Cardiac muscle cell (in vitro differentiated cells and primary cell): Measurements from ENCODE around the gene FGA. TPM values are rescaled to one million over a fixed set of nuclear protein-coding genes. Genes with fewer than 3 reads are reported as not detected.

Experiments
- DNase-seq, 2 donors: peaks; one replicate each; pipeline versions ENCODE4 v3.0.0 to v3.0.0-alpha.2; 2010 to 2017; ENCODE audit warnings: low read depth in 1 of 2, low spot score in 1 of 2
- H3K27ac ChIP-seq: fragments of 200-600 bp; sonication (generic); 2 replicates; pipeline ENCODE4 v1.5.1; 2016
- H3K27me3 ChIP-seq: fragments of 200-600 bp; sonication (generic); 2 replicates; pipeline ENCODE4 v1.6.0; 2016; ENCODE audit warnings: control low read depth
- H3K36me3 ChIP-seq: fragments of 200-600 bp; sonication (generic); 2 replicates; pipeline ENCODE4 v1.5.1; 2016; ENCODE audit warnings: control low read depth
- H3K4me1 ChIP-seq: fragments of 200-600 bp; sonication (generic); 2 replicates; pipeline ENCODE4 v1.8.1; 2017; ENCODE audit warnings: low read depth, mild to moderate bottlenecking, mixed run types
- H3K4me3 ChIP-seq: fragments of 200-600 bp; sonication (generic); 2 replicates; pipeline ENCODE4 v1.5.1; 2016; ENCODE audit warnings: mild to moderate bottlenecking
- H3K9me3 ChIP-seq: fragments of 200-600 bp; sonication (generic); 2 replicates; pipeline ENCODE4 v1.5.1; 2017; ENCODE audit warnings: low read depth, mild to moderate bottlenecking, control low read depth
- polyA plus RNA-seq: library from polyadenylated mRNA; unstranded; fragments of >200 nt; fragmentation: Nextera tagmentation; extraction: Ambion mirVana; gene quantifications from 2 replicates; pipeline ENCODE4 v1.2.1, GENCODE V29; 2016
- total RNA-seq: library from RNA; depleted of rRNA; stranded (reverse); fragments of >200 nt; gene quantifications from 2 replicates; pipeline ENCODE4 v1.2.3, GENCODE V29; 2016
- TF ChIP-seq, protein P1 (sequence below): IDR thresholded peaks from 2 replicates; pipeline ENCODE4 v1.5.1; 2012; ENCODE audit warnings: low read depth, mild to moderate bottlenecking, low read length

The FGA gene
- total and polyA plus RNA-seq, 2 experiments from 2014 or later, result 0.31 TPM; not detected in 1

DNA sequence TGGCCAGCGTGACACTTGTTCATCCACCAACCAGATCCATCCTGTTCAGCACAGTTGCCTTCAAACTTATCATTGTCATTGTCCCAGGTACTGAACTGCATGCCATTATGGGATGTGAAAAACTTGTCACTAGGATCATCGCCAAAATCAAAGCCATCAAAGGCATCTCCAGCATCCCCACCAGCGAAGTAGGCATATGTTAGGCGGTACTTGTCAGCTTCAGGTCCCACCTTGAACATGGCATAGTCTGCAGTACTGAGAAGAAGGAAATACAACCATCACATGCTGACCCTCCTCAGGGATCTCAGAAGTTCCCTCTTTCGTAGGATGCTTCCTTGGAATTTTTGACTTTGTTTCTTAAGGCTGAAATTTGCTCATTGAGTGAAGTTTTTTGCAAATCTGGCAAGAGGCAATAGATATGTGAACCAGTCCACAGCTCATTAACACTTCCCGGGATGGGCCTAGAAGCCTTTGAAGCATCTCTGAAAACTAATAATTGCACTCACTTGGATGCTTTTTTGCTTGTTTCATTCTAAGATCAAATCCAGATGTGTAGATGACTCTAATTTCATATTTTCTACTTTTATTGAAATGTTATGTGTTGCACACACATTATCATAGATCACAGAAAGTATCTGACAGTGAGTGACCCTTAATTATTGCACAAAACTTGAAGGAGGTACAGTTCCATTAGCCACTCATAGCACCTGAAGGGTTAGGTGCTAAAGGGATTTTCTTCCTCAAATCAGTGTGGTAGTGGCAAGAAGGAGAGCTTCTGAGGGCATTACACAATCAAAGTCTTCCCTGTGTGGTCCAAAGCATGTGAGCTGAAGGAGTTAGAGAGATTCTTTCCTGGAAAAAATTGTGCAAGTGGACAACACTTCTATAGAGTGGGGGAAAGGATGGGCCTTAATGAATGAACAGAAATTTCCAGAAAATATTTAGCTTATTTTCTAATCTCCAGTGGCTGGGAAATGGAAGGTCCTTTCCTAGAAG is 16.5 kb upstream of the FGA start:
- Histone ChIP-seq H3K4me1 (no peaks in the 10 kb centered on the region), H3K27me3 (no peaks in the 10 kb centered on the region), H3K27ac (no peak overlapping the region), H3K9me3 (no peaks in the 10 kb centered on the region), H3K4me3 (no peak overlapping the region), H3K36me3 (no peaks in the 10 kb centered on the region)
- DNase-seq, result no peak
- TF ChIP-seq, protein P1, sequence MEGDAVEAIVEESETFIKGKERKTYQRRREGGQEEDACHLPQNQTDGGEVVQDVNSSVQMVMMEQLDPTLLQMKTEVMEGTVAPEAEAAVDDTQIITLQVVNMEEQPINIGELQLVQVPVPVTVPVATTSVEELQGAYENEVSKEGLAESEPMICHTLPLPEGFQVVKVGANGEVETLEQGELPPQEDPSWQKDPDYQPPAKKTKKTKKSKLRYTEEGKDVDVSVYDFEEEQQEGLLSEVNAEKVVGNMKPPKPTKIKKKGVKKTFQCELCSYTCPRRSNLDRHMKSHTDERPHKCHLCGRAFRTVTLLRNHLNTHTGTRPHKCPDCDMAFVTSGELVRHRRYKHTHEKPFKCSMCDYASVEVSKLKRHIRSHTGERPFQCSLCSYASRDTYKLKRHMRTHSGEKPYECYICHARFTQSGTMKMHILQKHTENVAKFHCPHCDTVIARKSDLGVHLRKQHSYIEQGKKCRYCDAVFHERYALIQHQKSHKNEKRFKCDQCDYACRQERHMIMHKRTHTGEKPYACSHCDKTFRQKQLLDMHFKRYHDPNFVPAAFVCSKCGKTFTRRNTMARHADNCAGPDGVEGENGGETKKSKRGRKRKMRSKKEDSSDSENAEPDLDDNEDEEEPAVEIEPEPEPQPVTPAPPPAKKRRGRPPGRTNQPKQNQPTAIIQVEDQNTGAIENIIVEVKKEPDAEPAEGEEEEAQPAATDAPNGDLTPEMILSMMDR, result no peak

DNA sequence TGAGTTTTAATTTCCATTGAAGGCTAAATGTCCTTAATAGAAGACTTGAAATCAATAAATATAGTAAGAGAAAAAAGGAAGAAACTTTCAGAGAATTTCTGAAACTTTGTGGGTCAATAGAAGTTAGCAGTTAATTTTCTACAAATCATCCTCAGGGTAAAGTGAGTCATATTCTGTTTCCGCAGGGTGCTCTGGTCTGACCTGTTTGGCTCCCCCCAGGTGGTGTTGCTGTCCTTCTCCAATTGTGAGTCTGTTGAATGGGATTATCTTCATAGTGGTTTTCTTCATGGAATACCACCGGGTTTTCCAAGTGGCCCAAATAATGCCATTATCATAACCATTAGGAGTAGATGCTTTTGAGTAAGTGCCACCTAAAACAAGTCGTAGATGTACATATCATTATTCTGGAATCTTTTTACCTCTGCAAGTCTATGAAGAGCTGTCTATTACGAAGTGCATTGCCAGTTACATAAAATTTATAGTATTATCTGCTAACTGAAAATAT is 14.2 kb upstream of the FGA start:
- no peak for DNase-seq
- H3K27ac ChIP-seq, result no peak overlapping the region
- no peak overlapping the region for H3K4me3 ChIP-seq
- TF ChIP-seq, protein P1, result no peak
- H3K4me1 ChIP-seq, result no peaks in the 10 kb centered on the region
- H3K27me3 ChIP-seq, result no peaks in the 10 kb centered on the region
- H3K36me3 ChIP-seq, result no peaks in the 10 kb centered on the region
- no peaks in the 10 kb centered on the region for H3K9me3 ChIP-seq

DNA sequence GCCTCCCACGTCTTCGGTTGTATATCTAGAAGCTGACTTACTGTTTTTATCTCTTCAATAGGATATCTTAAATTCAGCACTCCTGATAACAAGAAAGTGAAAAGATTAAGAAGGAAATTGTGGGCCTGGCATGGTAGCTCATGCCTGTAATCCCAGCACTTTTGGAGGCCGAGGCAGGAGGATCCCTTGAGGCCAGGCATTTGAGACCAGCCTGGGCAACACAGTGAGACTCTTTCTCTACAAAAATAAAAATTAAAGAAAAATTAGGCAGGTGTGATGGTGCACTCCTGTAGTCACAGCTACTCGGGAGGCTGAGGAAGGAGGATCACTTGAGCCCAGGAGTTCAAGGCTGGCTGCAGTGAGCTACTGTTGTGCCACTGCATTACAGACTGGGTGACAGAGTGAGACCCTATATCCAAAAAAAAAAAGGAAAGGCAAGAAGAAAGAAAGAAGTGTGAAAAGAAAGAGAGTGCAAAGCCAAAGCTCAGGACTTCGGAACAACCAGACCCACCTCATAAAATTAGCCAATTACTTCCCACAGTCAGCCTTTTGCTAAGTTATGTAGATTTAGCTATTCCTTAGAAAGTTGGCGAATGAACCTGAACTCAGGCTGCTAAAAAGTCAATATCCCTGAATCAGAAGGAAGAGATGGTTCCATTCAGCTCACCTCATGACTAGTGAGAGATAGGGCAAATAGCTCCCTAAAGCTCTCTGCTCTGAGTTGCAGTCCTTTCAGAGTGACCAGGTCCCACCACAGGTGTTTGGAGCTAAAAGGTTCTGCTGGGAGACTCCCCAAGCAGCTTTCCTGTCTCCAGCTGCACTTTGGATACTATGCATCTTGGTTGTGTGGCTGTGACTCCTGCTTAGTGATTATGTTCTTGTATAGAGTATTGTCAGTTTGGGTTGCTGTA is 12.7 kb upstream of the FGA start:
- Histone ChIP-seq H3K27me3 (no peaks in the 10 kb centered on the region), H3K4me3 (no peak overlapping the region), H3K4me1 (no peaks in the 10 kb centered on the region), H3K36me3 (no peaks in the 10 kb centered on the region), H3K27ac (no peak overlapping the region), H3K9me3 (no peaks in the 10 kb centered on the region)
- TF ChIP-seq, protein P1, result no peak
- DNase-seq, result no peak

DNA sequence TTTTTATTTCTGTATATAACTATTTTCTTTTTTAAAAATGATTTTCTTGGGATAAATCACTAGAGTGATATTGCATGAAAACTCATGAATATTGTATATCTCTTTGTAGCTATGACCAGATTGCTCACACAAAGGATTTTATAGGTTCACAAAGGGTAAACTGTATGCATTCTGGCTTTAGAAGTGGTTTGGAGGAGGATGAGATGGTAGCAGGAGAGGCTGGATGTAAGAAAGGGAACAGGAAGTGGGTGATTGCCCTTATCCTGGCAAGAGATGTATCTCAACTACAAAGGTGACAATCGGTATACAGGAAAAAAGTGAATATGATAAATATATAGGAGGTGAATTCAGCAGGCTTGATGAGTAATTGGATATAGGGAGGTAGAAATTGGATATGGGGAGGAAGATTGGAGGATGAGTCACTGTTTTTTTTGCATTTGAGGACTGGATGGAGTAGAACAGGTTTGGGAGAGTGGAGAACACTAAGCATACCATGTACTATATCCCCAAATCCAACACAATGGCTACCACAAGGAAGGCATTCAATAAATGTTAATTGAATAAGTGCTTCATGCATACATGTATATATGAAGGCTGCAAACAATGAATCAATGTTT is 12.0 kb upstream of the FGA start:
- no peak overlapping the region for H3K27ac ChIP-seq
- TF ChIP-seq, protein P1, result no peak
- H3K4me1 ChIP-seq, result no peaks in the 10 kb centered on the region
- DNase-seq, result no peak
- H3K4me3 ChIP-seq, result no peak overlapping the region
- no peaks in the 10 kb centered on the region for H3K36me3 ChIP-seq
- no peaks in the 10 kb centered on the region for H3K9me3 ChIP-seq
- no peaks in the 10 kb centered on the region for H3K27me3 ChIP-seq
